NCI-H2171 treated with DMSO at 0.1 percent for 48 hours (cell line): ENCODE results near the gene CIROP.

Source experiments
- DNase-seq: peaks from one replicate; lab custom pipeline; 2025; lab: John Stamatoyannopoulos, UW

The CIROP gene

GRCh38 chr14:23051141-23052057 lies 53.4 kb downstream of the CIROP start:
- no peak for DNase-seq
